Measurements from ENCODE around the gene SMIM26.

The SMIM26 gene

DNA sequence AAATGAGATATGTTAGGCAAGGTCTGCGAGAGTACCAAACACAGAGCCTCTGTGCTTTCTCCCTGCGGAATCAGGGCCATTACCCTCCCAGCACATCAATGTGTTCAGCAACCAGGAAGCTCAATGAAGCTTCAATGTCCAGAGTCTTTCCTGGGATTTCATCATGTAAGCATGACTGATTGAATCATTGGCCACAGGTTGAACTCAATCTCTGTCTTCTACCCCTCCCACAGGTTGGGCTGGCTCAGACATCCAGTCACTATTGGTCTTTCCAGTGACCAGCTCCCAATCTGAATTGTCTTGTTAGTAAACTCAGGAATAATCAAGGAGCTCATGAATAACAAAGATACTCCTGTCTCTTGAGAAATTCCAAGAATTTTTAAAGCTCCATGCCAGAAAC lies 17.9 kb downstream of the SMIM26 start:
- Histone ChIP-seq H3K4me1 (ENCODE audit: insufficient read depth, low read length) (no peaks in the 10 kb centered on the region), H3K9me3 (ENCODE audit: insufficient read depth, low read length, severe bottlenecking) (peaks cover 2% of the 10 kb centered on the region), H3K36me3 (ENCODE audit: insufficient read depth, low read length) (no peaks in the 10 kb centered on the region), H3K9ac (ENCODE audit: low read depth, low read length) (no peak overlapping the region), H3K27ac (ENCODE audit: low read length) (no peak overlapping the region), H4K20me1 (ENCODE audit: insufficient read depth, low read length) (no peaks in the 10 kb centered on the region), H3K4me3 (ENCODE audit: low read depth in 1 of 2, low read length in 2 of 2) (no peak overlapping the region), H3K27me3 (ENCODE audit: insufficient read depth, low read length, poor library complexity) (no peaks in the 10 kb centered on the region), H3K4me2 (ENCODE audit: insufficient read depth, low read length) (no peak overlapping the region), H3K79me2 (ENCODE audit: insufficient read depth, low read length) (no peaks in the 10 kb centered on the region), H2AFZ (ENCODE audit: low read depth, low read length) (no peak overlapping the region)
- no peak for ATAC-seq (ENCODE audit: insufficient read depth, low read depth)
- no peak for TF ChIP-seq CTCF (IDR thresholded peaks at IDR 0.05; ENCODE audit: borderline replicate concordance, extremely low read depth, low read length, poor library complexity, severe bottlenecking)
- no peak for TF ChIP-seq EZH2 (IDR thresholded peaks at IDR 0.05; ENCODE audit: borderline replicate concordance, low read depth, low read length, severe bottlenecking)
- no peak for DNase-seq

GRCh38 chr20:18587665-18588573 lies 20.7 kb downstream of the SMIM26 start, which contains the start of gene DTD1:
TSS of gene DTD1 (plus strand) at chr20:18588054. CDS start at chr20:18588073, 19 bp downstream.
- Histone ChIP-seq H3K27me3 (ENCODE audit: insufficient read depth, low read length, poor library complexity) (no peaks in the 10 kb centered on the region), H2AFZ (ENCODE audit: low read depth, low read length) (no peak within 1 kb of the TSS), H3K79me2 (ENCODE audit: insufficient read depth, low read length) (no peaks in the 10 kb centered on the region), H3K36me3 (ENCODE audit: insufficient read depth, low read length) (no peaks in the 10 kb centered on the region), H3K27ac (ENCODE audit: low read length) (no peak within 1 kb of the TSS), H3K4me1 (ENCODE audit: insufficient read depth, low read length) (no peaks in the 10 kb centered on the region), H4K20me1 (ENCODE audit: insufficient read depth, low read length) (no peaks in the 10 kb centered on the region), H3K4me2 (ENCODE audit: insufficient read depth, low read length) (no peak within 1 kb of the TSS), H3K4me3 (ENCODE audit: low read depth in 1 of 2, low read length in 2 of 2) (no peak within 1 kb of the TSS), H3K9ac (ENCODE audit: low read depth, low read length) (no peak within 1 kb of the TSS), H3K9me3 (ENCODE audit: insufficient read depth, low read length, severe bottlenecking) (peaks cover 2% of the 10 kb centered on the region)
- no peak for ATAC-seq (ENCODE audit: insufficient read depth, low read depth)
- no peak for DNase-seq
- peak; percentile 47 for TF ChIP-seq CTCF (IDR thresholded peaks at IDR 0.05; ENCODE audit: borderline replicate concordance, extremely low read depth, low read length, poor library complexity, severe bottlenecking)
- no peak for TF ChIP-seq EZH2 (IDR thresholded peaks at IDR 0.05; ENCODE audit: borderline replicate concordance, low read depth, low read length, severe bottlenecking)

- TF ChIP-seq EZH2 (IDR thresholded peaks at IDR 0.05; ENCODE audit: borderline replicate concordance, low read depth, low read length, severe bottlenecking) (no peak), CTCF (IDR thresholded peaks at IDR 0.05; ENCODE audit: borderline replicate concordance, extremely low read depth, low read length, poor library complexity, severe bottlenecking) (no peak)
- Histone ChIP-seq H3K27me3 (ENCODE audit: insufficient read depth, low read length, poor library complexity) (peaks cover 1% of the 10 kb centered on the region), H3K36me3 (ENCODE audit: insufficient read depth, low read length) (no peaks in the 10 kb centered on the region), H4K20me1 (ENCODE audit: insufficient read depth, low read length) (no peaks in the 10 kb centered on the region), H3K27ac (ENCODE audit: low read length) (no peak overlapping the region), H3K79me2 (ENCODE audit: insufficient read depth, low read length) (no peaks in the 10 kb centered on the region), H3K4me3 (ENCODE audit: low read depth in 1 of 2, low read length in 2 of 2) (no peak overlapping the region), H3K9me3 (ENCODE audit: insufficient read depth, low read length, severe bottlenecking) (peaks cover 2% of the 10 kb centered on the region), H3K4me2 (ENCODE audit: insufficient read depth, low read length) (no peak overlapping the region), H3K9ac (ENCODE audit: low read depth, low read length) (no peak overlapping the region), H2AFZ (ENCODE audit: low read depth, low read length) (no peak overlapping the region), H3K4me1 (ENCODE audit: insufficient read depth, low read length) (no peaks in the 10 kb centered on the region)
- DNase-seq, result no peak
- no peak for ATAC-seq (ENCODE audit: insufficient read depth, low read depth)
Observed at GRCh38 chr20:18588574-18588933, 21.3 kb downstream of the SMIM26 start.

Measured in DND-41 (cell line).